UCSD-AML1 (cell line): ENCODE results near the gene TAS1R2.
"Not testable (repeated sequence)": the region's sequence is repeated elsewhere in the genome, so short reads cannot be mapped to it uniquely, and the experiment has no call there.

Experiments used
- DNase-seq: peaks from one replicate; lab custom pipeline; 2025; ENCODE audit not compliant: unreplicated experiment; lab: John Stamatoyannopoulos, UW

TAS1R2 gene

GRCh38 chr1:18869847-18870594 lies 10.6 kb upstream of the TAS1R2 start:
- no peak for DNase-seq

- no peak for DNase-seq
Observed at GRCh38 chr1:18868801-18869424, 9.5 kb upstream of the TAS1R2 start.

- DNase-seq, result no peak
Observed at GRCh38 chr1:18868354-18868753, 8.9 kb upstream of the TAS1R2 start.

- no peak for DNase-seq
Observed at GRCh38 chr1:18866846-18867245, 7.4 kb upstream of the TAS1R2 start.

GRCh38 chr1:18866314-18866713 lies 6.9 kb upstream of the TAS1R2 start:
- DNase-seq, result no peak

GRCh38 chr1:18865176-18865575 lies 5.7 kb upstream of the TAS1R2 start:
- DNase-seq, result no peak

- DNase-seq, result no peak
Observed at GRCh38 chr1:18861590-18861989, 2.1 kb upstream of the TAS1R2 start.

GRCh38 chr1:18861082-18861481 lies 1.6 kb upstream of the TAS1R2 start:
- no peak for DNase-seq

GRCh38 chr1:18858070-18858688 lies 1.3 kb downstream of the TAS1R2 start:
- no peak for DNase-seq

GRCh38 chr1:18856435-18856834 lies 3.0 kb downstream of the TAS1R2 start:
- DNase-seq, result no peak

GRCh38 chr1:18855573-18855972 lies 3.9 kb downstream of the TAS1R2 start:
- DNase-seq, result no peak

GRCh38 chr1:18854331-18855025 lies 5.0 kb downstream of the TAS1R2 start:
- no peak for DNase-seq

- no peak for DNase-seq
Observed at GRCh38 chr1:18852501-18852900, 7.0 kb downstream of the TAS1R2 start.

- no peak for DNase-seq
Observed at GRCh38 chr1:18849261-18849711, 10.2 kb downstream of the TAS1R2 start.

GRCh38 chr1:18847723-18848122 lies 11.7 kb downstream of the TAS1R2 start:
- DNase-seq, result not testable (repeated sequence)

- no peak for DNase-seq
Observed at GRCh38 chr1:18840145-18840544, 19.3 kb downstream of the TAS1R2 start.

GRCh38 chr1:18836654-18837053 lies 22.8 kb downstream of the TAS1R2 start:
- no peak for DNase-seq

GRCh38 chr1:18832319-18832718 lies 27.1 kb downstream of the TAS1R2 start:
- not testable (repeated sequence) for DNase-seq

- DNase-seq, result no peak
Observed at GRCh38 chr1:18831656-18832055, 27.8 kb downstream of the TAS1R2 start.

GRCh38 chr1:18830596-18830995 lies 28.9 kb downstream of the TAS1R2 start:
- no peak for DNase-seq

GRCh38 chr1:18829671-18830070 lies 29.8 kb downstream of the TAS1R2 start:
- no peak for DNase-seq

GRCh38 chr1:18828224-18828623 lies 31.2 kb downstream of the TAS1R2 start:
- no peak for DNase-seq
